OCI-LY1 (cell line): ENCODE measurements around the gene MAP4K4.

ENCODE experiments used
- H2AFZ ChIP-seq: fragments of 200-600 bp; sonication (generic), shearing (Covaris generic); 2 replicates; pipeline ENCODE4 v1.6.0; 2014; ENCODE audit warnings: antibody characterized with exemption, mild to moderate bottlenecking, low read length
- H3F3A ChIP-seq: fragments of 200-600 bp; sonication (generic), shearing (Covaris generic); 2 replicates; pipeline ENCODE4 v1.6.0; 2014; ENCODE audit warnings: mild to moderate bottlenecking, antibody characterized with exemption, low read length, moderate library complexity; ENCODE audit not compliant: insufficient read depth
- H3K27ac ChIP-seq: fragments of 200-600 bp; sonication (generic); 2 replicates; pipeline ENCODE4 v1.5.1; 2014; ENCODE audit warnings: low read length, mixed run types, mild to moderate bottlenecking, low read depth; ENCODE audit not compliant: poor library complexity, severe bottlenecking
- H3K27me3 ChIP-seq: fragments of 200-600 bp; sonication (generic); 2 replicates; pipeline ENCODE4 v1.6.0; 2014; ENCODE audit warnings: antibody characterized with exemption, mild to moderate bottlenecking, low read length, moderate library complexity; ENCODE audit not compliant: insufficient read depth
- H3K36me3 ChIP-seq: fragments of 200-600 bp; sonication (generic); 2 replicates; pipeline ENCODE4 v1.6.1; 2014; ENCODE audit warnings: mild to moderate bottlenecking, antibody characterized with exemption, low read length, moderate library complexity, mixed read lengths; ENCODE audit not compliant: insufficient read depth
- H3K4me1 ChIP-seq: fragments of 200-600 bp; sonication (generic); 2 replicates; pipeline ENCODE4 v1.5.1; 2014; ENCODE audit warnings: mild to moderate bottlenecking, low read length, moderate library complexity; ENCODE audit not compliant: insufficient read depth, severe bottlenecking
- H3K4me2 ChIP-seq: fragments of 200-600 bp; sonication (generic), shearing (Covaris generic); 2 replicates; pipeline ENCODE4 v1.6.1; 2014; ENCODE audit warnings: low read length
- H3K4me3 ChIP-seq: fragments of 200-600 bp; sonication (generic); 2 replicates; pipeline ENCODE4 v1.5.1; 2014; ENCODE audit warnings: low read length, low read depth, mild to moderate bottlenecking, mixed read lengths; ENCODE audit not compliant: poor library complexity, severe bottlenecking
- H3K79me2 ChIP-seq: fragments of 200-600 bp; shearing (Covaris generic); 2 replicates; pipeline ENCODE4 v1.6.1; 2016; ENCODE audit warnings: mixed run types, low read length, mixed read lengths; ENCODE audit not compliant: insufficient read depth
- H3K9ac ChIP-seq: fragments of 200-600 bp; sonication (generic), shearing (Covaris generic); 2 replicates; pipeline ENCODE4 v1.6.1; 2014; ENCODE audit warnings: mild to moderate bottlenecking, low read length, mixed read lengths
- H3K9me2 ChIP-seq: fragments of 200-600 bp; sonication (generic), shearing (Covaris generic); 2 replicates; pipeline ENCODE4 v1.6.1; 2014; ENCODE audit warnings: low read depth, mild to moderate bottlenecking, low read length, mixed read lengths
- H3K9me3 ChIP-seq: fragments of 200-600 bp; shearing (Covaris generic); 2 replicates; pipeline ENCODE4 v1.6.1; 2014; ENCODE audit warnings: low read length, mixed read lengths
- H4K20me1 ChIP-seq: fragments of 200-600 bp; sonication (generic), shearing (Covaris generic); 2 replicates; pipeline ENCODE4 v1.6.0; 2016; ENCODE audit warnings: mild to moderate bottlenecking, low read length; ENCODE audit not compliant: insufficient read depth
- CTCF ChIP-seq: fragments of 200-600 bp; sonication (generic), shearing (Covaris generic); IDR thresholded peaks from 2 replicates; pipeline ENCODE4 v1.5.1; 2017; ENCODE audit warnings: mild to moderate bottlenecking, antibody characterized with exemption, low read length, moderate library complexity, mixed read lengths
- EZH2 ChIP-seq: fragments of 200-600 bp; sonication (generic), shearing (Covaris generic); IDR thresholded peaks from 2 replicates; pipeline ENCODE4 v1.8.0; 2017; ENCODE audit warnings: borderline replicate concordance, mixed run types, mild to moderate bottlenecking, antibody characterized with exemption, low read length, moderate library complexity, mixed read lengths

MAP4K4 gene

DNA sequence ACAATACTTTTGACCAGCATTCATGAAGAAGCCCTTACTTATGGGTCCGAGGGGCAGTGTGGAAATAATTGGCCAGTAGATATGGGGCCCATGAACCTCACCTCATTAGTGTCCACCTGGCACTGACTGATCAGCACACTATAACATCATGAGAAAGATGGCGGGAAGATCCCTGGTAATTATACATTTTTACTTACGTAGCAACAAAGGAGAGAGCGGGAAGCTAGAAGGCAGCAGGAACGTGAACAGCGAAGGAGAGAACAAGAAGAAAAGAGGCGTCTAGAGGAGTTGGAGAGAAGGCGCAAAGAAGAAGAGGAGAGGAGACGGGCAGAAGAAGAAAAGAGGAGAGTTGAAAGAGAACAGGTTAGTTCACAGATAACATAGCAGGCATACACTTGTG is 158.3 kb downstream of the MAP4K4 start:
- Histone ChIP-seq H3F3A (no peaks in the 10 kb centered on the region), H3K36me3 (peaks cover 19% of the 10 kb centered on the region; the same call in 1 of the 2 replicates), H3K9ac (no peak overlapping the region), H3K9me3 (no peaks in the 10 kb centered on the region), H2AFZ (no peak overlapping the region), H3K4me3 (no peak overlapping the region), H4K20me1 (no peaks in the 10 kb centered on the region), H3K9me2 (no peaks in the 10 kb centered on the region), H3K79me2 (no peaks in the 10 kb centered on the region), H3K4me1 (no peaks in the 10 kb centered on the region), H3K27me3 (no peaks in the 10 kb centered on the region), H3K27ac (no peak overlapping the region), H3K4me2 (no peak overlapping the region)
- no peak for TF ChIP-seq CTCF
- no peak for TF ChIP-seq EZH2

- TF ChIP-seq CTCF (no peak), EZH2 (no peak)
- Histone ChIP-seq H3K4me3 (no peak overlapping the region), H2AFZ (no peak overlapping the region), H3K4me1 (no peaks in the 10 kb centered on the region), H3K79me2 (no peaks in the 10 kb centered on the region), H3K9me2 (no peaks in the 10 kb centered on the region), H3F3A (no peaks in the 10 kb centered on the region), H3K27ac (no peak overlapping the region), H3K36me3 (peaks cover 27% of the 10 kb centered on the region; the same call in 1 of the 2 replicates), H3K4me2 (no peak overlapping the region), H3K9me3 (no peaks in the 10 kb centered on the region), H3K27me3 (no peaks in the 10 kb centered on the region), H3K9ac (no peak overlapping the region), H4K20me1 (no peaks in the 10 kb centered on the region)
These were observed 160.7 kb downstream of the MAP4K4 start for GRCh38 chr2:101858246-101858645.

GRCh38 chr2:101858910-101859309 is 161.4 kb downstream of the MAP4K4 start:
- TF ChIP-seq EZH2 (no peak), CTCF (no peak)
- Histone ChIP-seq H3K4me3 (no peak overlapping the region), H4K20me1 (no peaks in the 10 kb centered on the region), H3K27me3 (no peaks in the 10 kb centered on the region), H3F3A (no peaks in the 10 kb centered on the region), H2AFZ (no peak overlapping the region), H3K4me2 (no peak overlapping the region), H3K36me3 (peaks cover 29% of the 10 kb centered on the region; the same call in 1 of the 2 replicates), H3K9me3 (no peaks in the 10 kb centered on the region), H3K79me2 (no peaks in the 10 kb centered on the region), H3K27ac (no peak overlapping the region), H3K4me1 (no peaks in the 10 kb centered on the region), H3K9me2 (no peaks in the 10 kb centered on the region), H3K9ac (no peak overlapping the region)
